ENCODE measurements around the gene PTCD3.

- TF ChIP-seq CTCF (conservative IDR thresholded peaks at IDR 0.05; ENCODE audit: low read length) (no peak), EZH2phosphoT487 (IDR thresholded peaks at IDR 0.05; ENCODE audit: borderline replicate concordance) (no peak)
Observed at GRCh38 chr2:86123328-86123925, 17.4 kb downstream of the PTCD3 start.

Data from Loucy (cell line).